Panc1 (cell line): ENCODE measurements around the gene EHD3. TPM values are rescaled to one million over a fixed set of nuclear protein-coding genes. Genes with fewer than 3 reads are reported as not detected.

Experiments used
- ATAC-seq: fragments of 200-7000 bp; cut with Tn5 transposase; 2 replicates; pipeline ENCODE4 v1.9.1; 2020; ENCODE audit warnings: mild to moderate bottlenecking, moderate library complexity
- BruUV-seq: library from RNA; stranded (reverse); fragments of 400-500 nt; replicated peaks from 2 replicates; lab custom pipeline; 2021; lab: Mats Ljungman, UMichigan
- CTCF ChIA-PET: fragments of 300-600 bp; sonication (Branson Sonifier 250); formaldehyde crosslinking; loops from one replicate; lab custom pipeline; 2022; ENCODE audit warnings: antibody characterized with exemption; lab: Charles Lee
- POLR2A ChIA-PET: fragments of 300-600 bp; sonication (Branson Sonifier 250); formaldehyde crosslinking; loops from one replicate; lab custom pipeline; 2022; ENCODE audit warnings: antibody characterized with exemption; lab: Charles Lee
- DNase-seq: peaks from one replicate; pipeline ENCODE4 v3.0.0-alpha.2; 2010; ENCODE audit warnings: low read depth, low spot score
- H3K27ac ChIP-seq: 2 replicates; pipeline ENCODE4 v1.5.1; 2011; ENCODE audit warnings: mild to moderate bottlenecking, low read length, inconsistent platforms
- H3K27me3 ChIP-seq: fragments of 200-500 bp; sonication (Bioruptor generic); 2 replicates; pipeline ENCODE4 v1.6.0; 2014; ENCODE audit warnings: low read length, inconsistent platforms; ENCODE audit not compliant: control insufficient read depth, insufficient read depth
- H3K36me3 ChIP-seq: fragments of 200-500 bp; sonication (Bioruptor generic); 2 replicates; pipeline ENCODE4 v1.5.1; 2014; ENCODE audit warnings: inconsistent platforms, mild to moderate bottlenecking, low read length, moderate library complexity; ENCODE audit not compliant: control insufficient read depth, insufficient read depth
- H3K4me1 ChIP-seq: 2 replicates; pipeline ENCODE4 v1.5.1; 2011; ENCODE audit warnings: inconsistent platforms, mild to moderate bottlenecking, low read length, moderate library complexity; ENCODE audit not compliant: control insufficient read depth, insufficient read depth
- H3K4me3 ChIP-seq, 2 experiments: 2 replicates each; pipeline ENCODE4 v1.5.1; 2011 to 2012; ENCODE audit warnings: low read depth in 2 of 2, low read length in 2 of 2, mild to moderate bottlenecking in 2 of 2, inconsistent platforms in 1 of 2, moderate library complexity in 1 of 2
- H3K9me3 ChIP-seq: fragments of 200-500 bp; sonication (Bioruptor generic); 2 replicates; pipeline ENCODE4 v1.5.1; 2014; ENCODE audit warnings: low read depth, mild to moderate bottlenecking, inconsistent platforms, low read length, moderate library complexity; ENCODE audit not compliant: control insufficient read depth, insufficient read depth
- CTCF ChIP-seq: fragments of 450-650 bp; IDR thresholded peaks from 2 replicates; pipeline ENCODE4 v1.5.1; 2017; ENCODE audit warnings: mild to moderate bottlenecking
- POLR2AphosphoS5 ChIP-seq: IDR thresholded peaks from 2 replicates; pipeline ENCODE4 v1.6.1; 2012; ENCODE audit warnings: mild to moderate bottlenecking, low read depth, low read length, moderate library complexity
- REST ChIP-seq, 2 experiments: IDR thresholded peaks; 2 replicates each; pipeline ENCODE4 v1.6.1; 2011 to 2012; ENCODE audit warnings: low read depth in 2 of 2, control low read depth in 1 of 2, low read length in 1 of 2, mild to moderate bottlenecking in 1 of 2, moderate library complexity in 1 of 2; ENCODE audit not compliant: insufficient read depth in 1 of 2
- SIN3A ChIP-seq: IDR thresholded peaks from 2 replicates; pipeline ENCODE4 v1.6.1; 2012; ENCODE audit warnings: low read depth, mild to moderate bottlenecking, low read length, moderate library complexity, borderline replicate concordance; ENCODE audit not compliant: insufficient read depth
- TCF7L2 ChIP-seq: IDR thresholded peaks from 2 replicates; pipeline ENCODE4 v1.6.1; 2011; ENCODE audit warnings: mild to moderate bottlenecking, low read depth, low read length, inconsistent platforms
- in situ Hi-C: cut with HindIII; loops from 2 replicates; pipeline ENCODE4 v1.10.0; 2016; ENCODE audit warnings: low sequenced_read_pairs, low pct_unique_long_range_greater_than_20kb
- intact Hi-C: fragments of 100-400 bp; cut with micrococcal nuclease; formaldehyde crosslinking; loops from one replicate; pipeline ENCODE4 v1.10.0; 2022; ENCODE audit not compliant: unreplicated experiment
- total RNA-seq: library from RNA; stranded (reverse); gene quantifications from one replicate; pipeline ENCODE4 v1.2.1, GENCODE V29; 2021; ENCODE audit not compliant: unreplicated experiment

EHD3 gene
- total RNA-seq, 1 experiment from 2014 or later: 2.6 TPM

DNA sequence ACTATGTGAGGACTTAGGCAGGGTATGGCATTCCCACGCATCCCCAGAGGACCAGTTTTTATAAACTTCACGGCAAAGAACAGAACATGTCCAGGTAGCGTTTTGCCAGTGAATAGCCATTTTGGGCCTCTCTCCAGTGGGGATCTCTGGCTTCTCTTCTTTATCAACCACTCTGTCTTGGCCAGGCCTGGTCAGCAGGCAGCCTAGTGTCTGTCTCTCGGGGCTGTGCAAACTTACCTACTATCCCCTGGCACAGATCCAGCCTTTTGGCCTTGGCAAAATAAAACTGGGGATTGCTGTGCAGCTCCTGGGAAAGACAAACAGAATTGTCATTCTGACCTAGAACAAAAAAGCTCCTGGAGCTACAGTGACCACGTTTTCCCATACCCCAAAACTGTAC, 31.1 kb upstream of the EHD3 start:
- no peak for TF ChIP-seq REST (IDR thresholded peaks at IDR 0.05; ENCODE audit: insufficient read depth in 1 of 2, low read depth in 2 of 2, low read length in 1 of 2)
- TF ChIP-seq POLR2AphosphoS5: no peak
- no peak for TF ChIP-seq CTCF
- no peak for TF ChIP-seq SIN3A
- no peak for TF ChIP-seq TCF7L2
- Histone ChIP-seq H3K36me3 (no peaks in the 10 kb centered on the region), H3K9me3 (no peaks in the 10 kb centered on the region), H3K27me3 (peaks cover 2% of the 10 kb centered on the region; the same call in 1 of the 2 replicates), H3K4me1 (no peaks in the 10 kb centered on the region), H3K4me3 (no peak overlapping the region), H3K27ac (no peak overlapping the region)
- CTCF ChIA-PET: no interaction called here
- in situ Hi-C loops: no loop called here
- POLR2A ChIA-PET: no interaction called here
- BruUV-seq: no TSS peak
- ATAC-seq: no peak
- intact Hi-C loops: no loop called here
- no peak for DNase-seq

GRCh38 chr2:31203916-31204315, 30.0 kb upstream of the EHD3 start:
- H3K4me1 ChIP-seq: no peaks in the 10 kb centered on the region
- H3K27me3 ChIP-seq: peaks cover 2% of the 10 kb centered on the region; the same call in 1 of the 2 replicates
- DNase-seq (no peak), ATAC-seq (no peak)
- no peak overlapping the region for H3K4me3 ChIP-seq
- ChIA-PET CTCF (no interaction called here), POLR2A (no interaction called here)
- no peak overlapping the region for H3K27ac ChIP-seq
- no TSS peak for BruUV-seq
- no peaks in the 10 kb centered on the region for H3K36me3 ChIP-seq
- in situ Hi-C loops: no loop called here
- no peaks in the 10 kb centered on the region for H3K9me3 ChIP-seq
- intact Hi-C loops: no loop called here
- no peak for TF ChIP-seq CTCF
